Loucy (cell line): ENCODE results near the gene TTLL7.

ENCODE experiments used
- H2AFZ ChIP-seq: fragments of 200-600 bp; sonication (generic); 2 replicates; pipeline ENCODE4 v1.6.0; 2016; ENCODE audit warnings: antibody characterized with exemption, mild to moderate bottlenecking, low read length, moderate library complexity
- H3F3A ChIP-seq: fragments of 200-600 bp; 2 replicates; pipeline ENCODE4 v1.6.0; 2016; ENCODE audit warnings: antibody characterized with exemption, low read depth, mild to moderate bottlenecking
- H3K27me3 ChIP-seq: fragments of 200-600 bp; sonication (generic); 2 replicates; pipeline ENCODE4 v1.6.1; 2014; ENCODE audit warnings: low read length, mild to moderate bottlenecking; ENCODE audit not compliant: insufficient read depth, poor library complexity, severe bottlenecking
- H3K36me3 ChIP-seq: fragments of 200-600 bp; sonication (generic); 2 replicates; pipeline ENCODE4 v1.6.1; 2016; ENCODE audit warnings: low read length; ENCODE audit not compliant: insufficient read depth
- H3K4me1 ChIP-seq: fragments of 200-600 bp; sonication (generic); 2 replicates; pipeline ENCODE4 v1.5.1; 2014; ENCODE audit warnings: low read length, mild to moderate bottlenecking; ENCODE audit not compliant: insufficient read depth, poor library complexity, severe bottlenecking
- H3K4me2 ChIP-seq: fragments of 200-600 bp; sonication (generic); 2 replicates; pipeline ENCODE4 v1.6.0; 2014; ENCODE audit warnings: antibody characterized with exemption, low read length, low read depth, mild to moderate bottlenecking; ENCODE audit not compliant: poor library complexity, severe bottlenecking
- H3K4me3 ChIP-seq: fragments of 200-600 bp; sonication (generic); 2 replicates; pipeline ENCODE4 v1.5.1; 2014; ENCODE audit warnings: low read length, mild to moderate bottlenecking, mixed read lengths; ENCODE audit not compliant: poor library complexity, severe bottlenecking
- H3K79me2 ChIP-seq: fragments of 200-600 bp; sonication (generic); 2 replicates; pipeline ENCODE4 v1.6.1; 2014; ENCODE audit warnings: low read length; ENCODE audit not compliant: insufficient read depth
- H3K9ac ChIP-seq: fragments of 200-600 bp; sonication (generic); 2 replicates; pipeline ENCODE4 v1.6.0; 2014; ENCODE audit warnings: mild to moderate bottlenecking, low read depth, low read length, moderate library complexity; ENCODE audit not compliant: poor library complexity, severe bottlenecking
- H3K9me2 ChIP-seq: fragments of 200-600 bp; sonication (generic); replicated peaks from 2 replicates; pipeline ENCODE4 v1.6.1; 2016; ENCODE audit warnings: low read depth, low read length, mixed read lengths
- H3K9me3 ChIP-seq: fragments of 200-600 bp; sonication (generic); 2 replicates; pipeline ENCODE4 v1.6.1; 2014; ENCODE audit warnings: mild to moderate bottlenecking, antibody characterized with exemption, low read length, low read depth; ENCODE audit not compliant: insufficient read depth
- H4K20me1 ChIP-seq: fragments of 200-600 bp; sonication (generic); 2 replicates; pipeline ENCODE4 v1.6.0; 2014; ENCODE audit warnings: antibody characterized with exemption, low read length, mild to moderate bottlenecking; ENCODE audit not compliant: insufficient read depth, poor library complexity, severe bottlenecking
- EZH2phosphoT487 ChIP-seq: fragments of 200-600 bp; IDR thresholded peaks from 2 replicates; pipeline ENCODE4 v1.6.1; 2018; ENCODE audit warnings: antibody characterized with exemption, mild to moderate bottlenecking, moderate library complexity, borderline replicate concordance
- TF ChIP-seq, protein P1 (sequence below): fragments of 200-600 bp; sonication (generic); conservative IDR thresholded peaks from 2 replicates; pipeline ENCODE4 v1.5.1; 2014; ENCODE audit warnings: mild to moderate bottlenecking, antibody characterized with exemption, low read length

The TTLL7 gene

DNA sequence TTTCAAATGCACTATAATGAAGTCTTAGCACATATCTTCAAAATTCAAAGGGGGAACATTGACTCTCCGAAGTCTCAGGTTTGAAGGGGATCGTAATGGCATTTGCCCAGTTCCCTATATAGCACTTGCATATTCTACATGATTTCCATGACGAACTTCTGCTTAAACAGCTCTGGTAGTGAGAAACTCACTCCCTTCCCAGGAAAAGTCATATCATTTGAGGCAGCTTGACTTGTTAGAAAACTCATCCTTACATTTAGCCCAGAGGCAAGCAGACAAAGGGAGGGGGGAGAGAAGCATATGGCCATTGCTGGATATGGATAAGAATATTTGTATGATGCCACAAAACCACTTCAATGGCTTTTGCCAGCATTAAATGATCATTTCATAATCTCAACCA lies 27.0 kb upstream of the TTLL7 start:
- no peaks in the 10 kb centered on the region for H3K36me3 ChIP-seq
- H3K4me3 ChIP-seq: no peak overlapping the region
- H2AFZ ChIP-seq: no peak overlapping the region

DNA sequence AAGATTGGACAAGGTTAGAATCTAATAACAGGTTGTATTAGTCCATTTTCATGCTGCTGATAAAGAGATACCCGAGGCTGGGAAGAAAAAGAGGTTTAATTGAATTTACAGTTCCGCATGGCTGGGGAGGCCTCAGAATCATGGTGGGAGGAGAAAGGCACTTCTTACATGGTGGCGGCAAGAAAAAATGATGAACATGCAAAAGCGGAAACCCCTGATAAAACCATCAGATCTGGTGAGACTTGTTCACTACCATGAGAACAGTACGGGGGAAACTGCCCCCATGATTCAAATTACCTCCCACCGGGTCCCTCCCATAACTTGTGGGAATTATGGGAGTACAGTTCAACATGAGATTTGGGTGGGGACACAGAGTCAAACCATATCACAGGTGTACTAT lies 22.9 kb upstream of the TTLL7 start:
- Histone ChIP-seq H3K9me2 (no peaks in the 10 kb centered on the region), H3K9ac (no peak overlapping the region), H3K27me3 (peaks cover 5% of the 10 kb centered on the region), H3K4me1 (no peaks in the 10 kb centered on the region), H3K79me2 (no peaks in the 10 kb centered on the region), H3K4me2 (no peak overlapping the region), H3K9me3 (peaks cover 3% of the 10 kb centered on the region; the same call in 1 of the 2 replicates), H2AFZ (no peak overlapping the region), H3F3A (no peaks in the 10 kb centered on the region), H3K4me3 (no peak overlapping the region), H4K20me1 (no peaks in the 10 kb centered on the region), H3K36me3 (no peaks in the 10 kb centered on the region)
- TF ChIP-seq, protein P1, sequence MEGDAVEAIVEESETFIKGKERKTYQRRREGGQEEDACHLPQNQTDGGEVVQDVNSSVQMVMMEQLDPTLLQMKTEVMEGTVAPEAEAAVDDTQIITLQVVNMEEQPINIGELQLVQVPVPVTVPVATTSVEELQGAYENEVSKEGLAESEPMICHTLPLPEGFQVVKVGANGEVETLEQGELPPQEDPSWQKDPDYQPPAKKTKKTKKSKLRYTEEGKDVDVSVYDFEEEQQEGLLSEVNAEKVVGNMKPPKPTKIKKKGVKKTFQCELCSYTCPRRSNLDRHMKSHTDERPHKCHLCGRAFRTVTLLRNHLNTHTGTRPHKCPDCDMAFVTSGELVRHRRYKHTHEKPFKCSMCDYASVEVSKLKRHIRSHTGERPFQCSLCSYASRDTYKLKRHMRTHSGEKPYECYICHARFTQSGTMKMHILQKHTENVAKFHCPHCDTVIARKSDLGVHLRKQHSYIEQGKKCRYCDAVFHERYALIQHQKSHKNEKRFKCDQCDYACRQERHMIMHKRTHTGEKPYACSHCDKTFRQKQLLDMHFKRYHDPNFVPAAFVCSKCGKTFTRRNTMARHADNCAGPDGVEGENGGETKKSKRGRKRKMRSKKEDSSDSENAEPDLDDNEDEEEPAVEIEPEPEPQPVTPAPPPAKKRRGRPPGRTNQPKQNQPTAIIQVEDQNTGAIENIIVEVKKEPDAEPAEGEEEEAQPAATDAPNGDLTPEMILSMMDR: no peak
- no peak for TF ChIP-seq EZH2phosphoT487

More for the DNA sequence above, 27.0 kb upstream of the TTLL7 start:
- TF ChIP-seq EZH2phosphoT487: no peak
- TF ChIP-seq, protein P1: no peak
- H3K27me3 ChIP-seq: no peaks in the 10 kb centered on the region
- no peak overlapping the region for H3K9ac ChIP-seq
- H3F3A ChIP-seq: no peaks in the 10 kb centered on the region
- no peaks in the 10 kb centered on the region for H3K9me2 ChIP-seq
- peaks cover 3% of the 10 kb centered on the region; the same call in 1 of the 2 replicates for H3K9me3 ChIP-seq
- H3K4me2 ChIP-seq: no peak overlapping the region
- H4K20me1 ChIP-seq: no peaks in the 10 kb centered on the region
- H3K79me2 ChIP-seq: no peaks in the 10 kb centered on the region
- H3K4me1 ChIP-seq: no peaks in the 10 kb centered on the region

DNA sequence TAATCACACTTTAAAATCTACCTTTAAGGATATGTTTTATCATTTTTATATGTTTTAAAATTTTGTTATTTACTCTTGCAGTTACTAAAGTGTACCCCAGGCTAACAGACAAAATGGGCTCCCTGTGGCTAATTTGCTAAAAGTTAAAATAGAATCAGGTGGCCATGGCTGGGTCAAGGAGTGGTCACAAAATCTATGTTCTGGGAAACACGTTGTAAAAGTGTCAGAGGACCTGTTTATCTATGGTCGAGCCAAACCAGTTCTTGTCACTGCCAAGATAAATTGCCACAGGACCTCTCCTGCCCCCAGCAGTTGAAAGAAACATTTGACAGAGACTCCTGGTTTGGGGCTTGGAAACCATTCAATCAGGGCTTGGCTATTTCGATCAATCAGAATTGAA lies 21.2 kb upstream of the TTLL7 start:
- H2AFZ ChIP-seq: no peak overlapping the region
- TF ChIP-seq, protein P1: no peak
- no peak for TF ChIP-seq EZH2phosphoT487
- no peaks in the 10 kb centered on the region for H3K36me3 ChIP-seq
- peaks cover 5% of the 10 kb centered on the region for H3K27me3 ChIP-seq
- no peaks in the 10 kb centered on the region for H3K79me2 ChIP-seq
- H3K9ac ChIP-seq: no peak overlapping the region
- H3K4me2 ChIP-seq: no peak overlapping the region
- H4K20me1 ChIP-seq: no peaks in the 10 kb centered on the region
- no peak overlapping the region for H3K4me3 ChIP-seq
- peaks cover 3% of the 10 kb centered on the region; the same call in 1 of the 2 replicates for H3K9me3 ChIP-seq
- H3K4me1 ChIP-seq: no peaks in the 10 kb centered on the region
- no peaks in the 10 kb centered on the region for H3K9me2 ChIP-seq
- no peaks in the 10 kb centered on the region for H3F3A ChIP-seq
